T-cell (primary cell): ENCODE results near the gene ST6GAL1. TPM values are rescaled to one million over a fixed set of nuclear protein-coding genes. Genes with fewer than 3 reads are reported as not detected.

ENCODE experiments used
- ATAC-seq, 4 experiments: fragments of 200-7000 bp in 3 of 4; fragments of 150-1000 bp in 1 of 4; cut with Tn5 transposase; replicated peaks in 1 of 4; 1 replicate in 3 of 4; 2 replicates in 1 of 4; pipeline ENCODE4 v1.10.0; 2021; ENCODE audit warnings: moderate library complexity in 3 of 4, mild to moderate bottlenecking in 2 of 4, moderate number of reproducible peaks in 1 of 4
- CTCF ChIA-PET, 2 donors: fragments of 300-600 bp; sonication (Branson Sonifier 250); formaldehyde crosslinking; loops; one replicate each; lab custom pipeline; 2022; ENCODE audit warnings: antibody characterized with exemption in 2 of 2; lab: Charles Lee
- POLR2A ChIA-PET, 2 donors: fragments of 300-600 bp; sonication (Branson Sonifier 250); formaldehyde crosslinking; loops; one replicate each; lab custom pipeline; 2022; ENCODE audit warnings: antibody characterized with exemption in 2 of 2; lab: Charles Lee
- DNase-seq, 35 experiments: peaks; one replicate each; pipeline versions ENCODE4 v3.0.0 to v3.0.0-alpha.2; 2013 to 2023
- H3K27ac ChIP-seq: one replicate; pipeline ENCODE4 v1.5.1; 2013; ENCODE audit warnings: low read length
- H3K27me3 ChIP-seq, 2 experiments: replicated peaks in 1 of 2; 1 replicate in 1 of 2; 2 replicates in 1 of 2; pipeline versions ENCODE4 v1.6.1 to v1.7.0; 2013; ENCODE audit warnings: low read length in 1 of 2, mixed read lengths in 1 of 2; ENCODE audit not compliant: control insufficient read depth in 2 of 2, insufficient read depth in 2 of 2; ENCODE audit errors: extremely low read depth in 1 of 2
- H3K36me3 ChIP-seq, 2 donors: 1 replicate in 1 of 2; 2 replicates in 1 of 2; pipeline versions ENCODE4 v1.6.1 to v1.7.0; 2013; ENCODE audit warnings: low read length in 1 of 2; ENCODE audit not compliant: control insufficient read depth in 2 of 2, insufficient read depth in 1 of 2; ENCODE audit errors: extremely low read depth in 1 of 2
- H3K4me1 ChIP-seq, 2 experiments: 1 replicate in 1 of 2; 2 replicates in 1 of 2; pipeline versions ENCODE4 v1.6.1 to v1.7.0; 2013; ENCODE audit warnings: low read length in 2 of 2, mixed read lengths in 1 of 2; ENCODE audit not compliant: insufficient read depth in 2 of 2, control insufficient read depth in 1 of 2; ENCODE audit errors: extremely low read depth in 1 of 2
- H3K4me3 ChIP-seq, 2 donors: 1 replicate in 1 of 2; 2 replicates in 1 of 2; pipeline versions ENCODE4 v1.5.1 to v1.7.0; 2013; ENCODE audit warnings: mild to moderate bottlenecking in 2 of 2, low read length in 1 of 2, moderate library complexity in 1 of 2; ENCODE audit not compliant: control insufficient read depth in 1 of 2; ENCODE audit errors: extremely low read depth in 1 of 2
- H3K9me3 ChIP-seq: 2 replicates; pipeline ENCODE4 v1.7.0; 2013
- H3K27ac Mint-ChIP-seq, 2 donors: one replicate each; pipeline ENCODE4 v1.8.0; 2020 to 2021; ENCODE audit warnings: mild to moderate bottlenecking in 2 of 2, mixed read lengths in 2 of 2
- H3K27me3 Mint-ChIP-seq, 2 donors: one replicate each; pipeline ENCODE4 v1.8.0; 2021 to 2022; ENCODE audit warnings: mixed read lengths in 2 of 2
- H3K36me3 Mint-ChIP-seq: one replicate; pipeline ENCODE4 v1.8.0; 2021; ENCODE audit warnings: mixed read lengths
- H3K4me1 Mint-ChIP-seq, 3 donors: one replicate each; pipeline ENCODE4 v1.8.0; 2020 to 2022; ENCODE audit warnings: mixed read lengths in 3 of 3, mild to moderate bottlenecking in 1 of 3
- H3K4me3 Mint-ChIP-seq, 3 donors: one replicate each; pipeline ENCODE4 v1.8.0; 2020 to 2022; ENCODE audit warnings: mild to moderate bottlenecking in 3 of 3, mixed read lengths in 3 of 3, moderate library complexity in 3 of 3
- H3K9me3 Mint-ChIP-seq, 3 donors: one replicate each; pipeline ENCODE4 v1.8.0; 2020 to 2022; ENCODE audit warnings: mixed read lengths in 3 of 3
- WGBS: methylation state at CpG from one replicate; pipeline ENCODE4 v1.1.5; 2013; ENCODE audit warnings: missing lambda C conversion rate; ENCODE audit not compliant: insufficient coverage; 5-methylcytosine and 5-hydroxymethylcytosine counted together
- total RNA-seq, 35 experiments: library from RNA in 6 of 35; stranded (reverse) in 6 of 35; fragments of 120-200 nt in 1 of 35; gene quantifications; one replicate each; pipeline versions ENCODE4 v1.2.1 to v1.2.4 and lab custom pipeline; 2013 to 2026

The ST6GAL1 gene
- total RNA-seq, 5 donors from 2014 or later (not counting 1 experiment from before 2014, with no cell fraction given) = 148 to 237 (median 212) TPM

- H3K27ac ChIP-seq = no peak overlapping the region
- ChIA-PET CTCF (interaction anchor here in 1 of 2 donors (0.6 kb wide), 1 partner anchor 649 kb away, joined by 3 read pairs; no protein-coding TSS in a partner anchor), POLR2A (interaction anchor here in 1 of 2 donors (0.6 kb wide), 1 partner anchor 985 kb away, joined by 7 read pairs; no protein-coding TSS in a partner anchor)
- Mint-ChIP-seq H3K36me3 (peaks cover 74% of the 10 kb centered on the region), H3K27ac (no peak overlapping the region), H3K27me3 (no peaks in the 10 kb centered on the region), H3K4me3 (no peak overlapping the region), H3K4me1 (peaks cover 25 to 41% (median 26%) of the 10 kb centered on the region in 3 donors), H3K9me3 (no peaks in the 10 kb centered on the region)
- peaks cover 0 to 2% of the 10 kb centered on the region in 2 experiments for H3K4me1 ChIP-seq
- no peak overlapping the region for H3K4me3 ChIP-seq
- H3K9me3 ChIP-seq = no peaks in the 10 kb centered on the region
- WGBS = 97% methylated on average over 9 of the region's 9 CpGs
- H3K27me3 ChIP-seq = no peaks in the 10 kb centered on the region
- DNase-seq = no peak
- no peak for ATAC-seq
- peaks cover 13 to 85% of the 10 kb centered on the region in 2 donors for H3K36me3 ChIP-seq
Measured at GRCh38 chr3:186974824-186975313, 44.5 kb downstream of the ST6GAL1 start.

GRCh38 chr3:186975726-186976125, 45.4 kb downstream of the ST6GAL1 start:
- peaks cover 0 to 2% of the 10 kb centered on the region in 2 experiments for H3K4me1 ChIP-seq
- DNase-seq (no peak), ATAC-seq (no peak)
- H3K36me3 ChIP-seq = peaks cover 15 to 88% of the 10 kb centered on the region in 2 donors
- H3K9me3 ChIP-seq = no peaks in the 10 kb centered on the region
- CTCF ChIA-PET = interaction anchor here in 1 of 2 donors (0.6 kb wide), 1 partner anchor 650 kb away, joined by 3 read pairs; no protein-coding TSS in a partner anchor
- H3K9me3 Mint-ChIP-seq = no peaks in the 10 kb centered on the region
- H3K27ac ChIP-seq = no peak overlapping the region
- no peak overlapping the region for H3K27ac Mint-ChIP-seq
- H3K4me3 ChIP-seq = no peak overlapping the region
- no peaks in the 10 kb centered on the region for H3K27me3 Mint-ChIP-seq
- POLR2A ChIA-PET = no interaction called here
- peaks cover 71% of the 10 kb centered on the region for H3K36me3 Mint-ChIP-seq
- H3K4me3 Mint-ChIP-seq = no peak overlapping the region
- H3K4me1 Mint-ChIP-seq = peaks cover 25 to 40% (median 27%) of the 10 kb centered on the region in 3 donors
- WGBS = 97% methylated on average over 3 of the region's 6 CpGs
- no peaks in the 10 kb centered on the region for H3K27me3 ChIP-seq

GRCh38 chr3:186976837-186977750, 46.8 kb downstream of the ST6GAL1 start:
- Mint-ChIP-seq H3K9me3 (no peaks in the 10 kb centered on the region), H3K4me1 (peaks cover 23 to 41% (median 40%) of the 10 kb centered on the region in 3 donors), H3K4me3 (no peak overlapping the region), H3K36me3 (peaks cover 68% of the 10 kb centered on the region), H3K27me3 (no peaks in the 10 kb centered on the region), H3K27ac (peak overlapping the region in 1 of 2 donors; percentile 22)
- no peak overlapping the region for H3K27ac ChIP-seq
- no peaks in the 10 kb centered on the region for H3K27me3 ChIP-seq
- H3K36me3 ChIP-seq = peaks cover 11 to 88% of the 10 kb centered on the region in 2 donors
- ChIA-PET CTCF (no interaction called here), POLR2A (interaction anchor here (0.6 to 0.7 kb wide), 3 partner anchors 83 to 1519 kb away, joined by 3 to 7 read pairs (median 3); no protein-coding TSS in a partner anchor)
- no peak overlapping the region for H3K4me3 ChIP-seq
- DNase-seq (no peak), ATAC-seq (no peak)
- WGBS = 98% methylated on average over 8 of the region's 17 CpGs
- H3K9me3 ChIP-seq = no peaks in the 10 kb centered on the region
- no peaks in the 10 kb centered on the region for H3K4me1 ChIP-seq

- Mint-ChIP-seq H3K27me3 (no peaks in the 10 kb centered on the region), H3K27ac (peak overlapping the region in 1 of 2 donors; percentile 64), H3K36me3 (peaks cover 68% of the 10 kb centered on the region), H3K9me3 (no peaks in the 10 kb centered on the region), H3K4me1 (peaks cover 23 to 42% (median 39%) of the 10 kb centered on the region in 3 donors), H3K4me3 (no peak overlapping the region)
- 100% methylated on average over 1 of the region's 2 CpGs for WGBS
- ChIA-PET POLR2A (no interaction called here), CTCF (no interaction called here)
- DNase-seq (no peak), ATAC-seq (no peak)
- Histone ChIP-seq H3K36me3 (peaks cover 7 to 78% of the 10 kb centered on the region in 2 donors), H3K27me3 (no peaks in the 10 kb centered on the region), H3K4me3 (no peak overlapping the region), H3K4me1 (no peaks in the 10 kb centered on the region), H3K9me3 (no peaks in the 10 kb centered on the region), H3K27ac (no peak overlapping the region)
Measured at GRCh38 chr3:186978712-186979111, 48.4 kb downstream of the ST6GAL1 start.

- ATAC-seq = no peak
- POLR2A ChIA-PET = interaction anchor here in 1 of 2 donors (0.6 to 0.7 kb wide), 2 partner anchors 173 to 1063 kb away, joined by 7 to 11 read pairs; partner anchors contain the start of gene RFC4
- Mint-ChIP-seq H3K4me3 (no peak overlapping the region), H3K27me3 (no peaks in the 10 kb centered on the region), H3K27ac (no peak overlapping the region), H3K9me3 (no peaks in the 10 kb centered on the region), H3K36me3 (peaks cover 67% of the 10 kb centered on the region), H3K4me1 (peaks cover 23 to 51% (median 42%) of the 10 kb centered on the region in 3 donors)
- no peak for DNase-seq
- peaks cover 7 to 74% of the 10 kb centered on the region in 2 donors for H3K36me3 ChIP-seq
- CTCF ChIA-PET = interaction anchor here (0.6 to 0.8 kb wide), 5 partner anchors 9 to 91 kb away, joined by 3 to 5 read pairs (median 4); no protein-coding TSS in a partner anchor
- H3K4me1 ChIP-seq = no peaks in the 10 kb centered on the region
- no peak overlapping the region for H3K27ac ChIP-seq
- H3K9me3 ChIP-seq = no peaks in the 10 kb centered on the region
- 90% methylated on average over 2 of the region's 3 CpGs for WGBS
- H3K4me3 ChIP-seq = no peak overlapping the region
- H3K27me3 ChIP-seq = no peaks in the 10 kb centered on the region
Measured at GRCh38 chr3:186979852-186980251, 49.5 kb downstream of the ST6GAL1 start.

- peaks cover 7 to 64% of the 10 kb centered on the region in 2 donors for H3K36me3 ChIP-seq
- WGBS = 70% methylated on average over 2 of the region's 2 CpGs
- no peak overlapping the region for H3K4me3 Mint-ChIP-seq
- no peaks in the 10 kb centered on the region for H3K27me3 ChIP-seq
- ATAC-seq (no peak), DNase-seq (no peak)
- H3K27ac Mint-ChIP-seq = peak overlapping the region; percentile 13 to 41
- H3K27ac ChIP-seq = no peak overlapping the region
- ChIA-PET POLR2A (no interaction called here), CTCF (no interaction called here)
- no peak overlapping the region for H3K4me3 ChIP-seq
- no peaks in the 10 kb centered on the region for H3K9me3 Mint-ChIP-seq
- H3K27me3 Mint-ChIP-seq = no peaks in the 10 kb centered on the region
- H3K9me3 ChIP-seq = no peaks in the 10 kb centered on the region
- H3K4me1 ChIP-seq = no peaks in the 10 kb centered on the region
- peaks cover 59% of the 10 kb centered on the region for H3K36me3 Mint-ChIP-seq
- peaks cover 23 to 51% (median 42%) of the 10 kb centered on the region in 3 donors for H3K4me1 Mint-ChIP-seq
Measured at GRCh38 chr3:186980989-186981388, 50.7 kb downstream of the ST6GAL1 start.
